Parathyroid adenoma (tissue), 2 donors: Measurements from ENCODE around the gene CARTPT.

Experiments used
- H2AFZ ChIP-seq: fragments of 300-600 bp; sonication (generic); one replicate; pipeline ENCODE4 v1.7.0; 2017; ENCODE audit warnings: antibody characterized with exemption, mild to moderate bottlenecking
- H3K27ac ChIP-seq: fragments of 300-600 bp; sonication (generic); one replicate; pipeline ENCODE4 v1.7.0; 2017
- H3K27me3 ChIP-seq: fragments of 300-600 bp; sonication (generic); one replicate; pipeline ENCODE4 v1.7.0; 2017; ENCODE audit warnings: low read length; ENCODE audit not compliant: control insufficient read depth, insufficient read depth
- H3K36me3 ChIP-seq: fragments of 300-600 bp; sonication (generic); one replicate; pipeline ENCODE4 v1.7.0; 2017; ENCODE audit warnings: low read length; ENCODE audit not compliant: control insufficient read depth, insufficient read depth
- H3K4me1 ChIP-seq: fragments of 300-600 bp; sonication (generic); one replicate; pipeline ENCODE4 v1.7.0; 2017; ENCODE audit warnings: control low read depth
- H3K4me2 ChIP-seq: fragments of 300-600 bp; sonication (generic); one replicate; pipeline ENCODE4 v1.7.0; 2017; ENCODE audit warnings: low read length
- H3K4me3 ChIP-seq: fragments of 300-600 bp; sonication (generic); one replicate; pipeline ENCODE4 v1.7.0; 2017; ENCODE audit warnings: low read depth, low read length
- H3K79me2 ChIP-seq: fragments of 300-600 bp; sonication (generic); one replicate; pipeline ENCODE4 v1.7.0; 2017; ENCODE audit warnings: control low read depth
- H3K9ac ChIP-seq: fragments of 300-600 bp; sonication (generic); one replicate; pipeline ENCODE4 v1.7.0; 2017; ENCODE audit warnings: mild to moderate bottlenecking
- H3K9me3 ChIP-seq: fragments of 300-600 bp; sonication (generic); one replicate; pipeline ENCODE4 v1.7.0; 2017; ENCODE audit warnings: low read length; ENCODE audit not compliant: control insufficient read depth
- TF ChIP-seq, protein P1 (sequence below): fragments of 300-600 bp; sonication (generic); IDR thresholded peaks from one replicate; pipeline ENCODE4 v1.7.0; 2017; ENCODE audit warnings: antibody characterized with exemption, mild to moderate bottlenecking
- donor health status: primary hyperparathyroidism.

The CARTPT gene

DNA sequence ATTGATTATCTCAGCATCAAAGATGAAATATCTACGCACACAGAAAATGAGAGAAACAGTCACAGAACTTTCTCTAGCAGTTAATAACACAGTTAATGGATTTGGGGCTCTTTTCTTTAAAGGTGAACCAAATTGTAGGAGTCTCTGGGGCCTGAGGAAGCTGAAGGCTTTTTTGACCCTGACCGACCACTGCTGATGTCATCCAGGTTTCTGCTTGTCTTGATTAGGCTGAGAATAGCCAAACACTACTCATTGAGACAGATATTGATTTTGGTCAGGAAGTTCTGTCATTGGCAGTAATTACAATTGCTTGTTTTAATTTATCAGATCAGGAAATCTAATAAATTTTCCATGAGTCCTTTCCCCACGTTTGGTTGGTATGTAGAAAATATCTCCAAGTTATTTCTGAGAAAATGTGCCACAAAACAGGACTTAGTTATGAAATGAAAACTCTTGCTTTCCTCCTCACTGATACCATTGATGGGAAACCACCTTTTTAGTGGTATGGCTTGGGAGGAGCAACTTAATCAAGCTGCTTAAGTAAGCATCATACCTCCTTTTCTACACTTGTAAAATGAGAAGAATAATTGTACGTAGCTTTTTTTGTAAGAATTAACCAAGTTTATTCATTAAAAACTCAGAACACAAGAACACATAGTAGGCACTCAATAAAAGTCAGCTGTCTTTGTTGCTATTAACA is 19.7 kb downstream of the CARTPT start:
- no peak overlapping the region for H3K4me2 ChIP-seq
- no peaks in the 10 kb centered on the region for H3K9me3 ChIP-seq
- no peak overlapping the region for H3K9ac ChIP-seq
- TF ChIP-seq, protein P1, sequence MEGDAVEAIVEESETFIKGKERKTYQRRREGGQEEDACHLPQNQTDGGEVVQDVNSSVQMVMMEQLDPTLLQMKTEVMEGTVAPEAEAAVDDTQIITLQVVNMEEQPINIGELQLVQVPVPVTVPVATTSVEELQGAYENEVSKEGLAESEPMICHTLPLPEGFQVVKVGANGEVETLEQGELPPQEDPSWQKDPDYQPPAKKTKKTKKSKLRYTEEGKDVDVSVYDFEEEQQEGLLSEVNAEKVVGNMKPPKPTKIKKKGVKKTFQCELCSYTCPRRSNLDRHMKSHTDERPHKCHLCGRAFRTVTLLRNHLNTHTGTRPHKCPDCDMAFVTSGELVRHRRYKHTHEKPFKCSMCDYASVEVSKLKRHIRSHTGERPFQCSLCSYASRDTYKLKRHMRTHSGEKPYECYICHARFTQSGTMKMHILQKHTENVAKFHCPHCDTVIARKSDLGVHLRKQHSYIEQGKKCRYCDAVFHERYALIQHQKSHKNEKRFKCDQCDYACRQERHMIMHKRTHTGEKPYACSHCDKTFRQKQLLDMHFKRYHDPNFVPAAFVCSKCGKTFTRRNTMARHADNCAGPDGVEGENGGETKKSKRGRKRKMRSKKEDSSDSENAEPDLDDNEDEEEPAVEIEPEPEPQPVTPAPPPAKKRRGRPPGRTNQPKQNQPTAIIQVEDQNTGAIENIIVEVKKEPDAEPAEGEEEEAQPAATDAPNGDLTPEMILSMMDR, result no peak
- no peaks in the 10 kb centered on the region for H3K27me3 ChIP-seq
- H2AFZ ChIP-seq, result no peak overlapping the region
- H3K27ac ChIP-seq, result no peak overlapping the region
- H3K4me1 ChIP-seq, result no peaks in the 10 kb centered on the region
- H3K4me3 ChIP-seq, result no peak overlapping the region
- no peaks in the 10 kb centered on the region for H3K79me2 ChIP-seq
- H3K36me3 ChIP-seq, result no peaks in the 10 kb centered on the region

DNA sequence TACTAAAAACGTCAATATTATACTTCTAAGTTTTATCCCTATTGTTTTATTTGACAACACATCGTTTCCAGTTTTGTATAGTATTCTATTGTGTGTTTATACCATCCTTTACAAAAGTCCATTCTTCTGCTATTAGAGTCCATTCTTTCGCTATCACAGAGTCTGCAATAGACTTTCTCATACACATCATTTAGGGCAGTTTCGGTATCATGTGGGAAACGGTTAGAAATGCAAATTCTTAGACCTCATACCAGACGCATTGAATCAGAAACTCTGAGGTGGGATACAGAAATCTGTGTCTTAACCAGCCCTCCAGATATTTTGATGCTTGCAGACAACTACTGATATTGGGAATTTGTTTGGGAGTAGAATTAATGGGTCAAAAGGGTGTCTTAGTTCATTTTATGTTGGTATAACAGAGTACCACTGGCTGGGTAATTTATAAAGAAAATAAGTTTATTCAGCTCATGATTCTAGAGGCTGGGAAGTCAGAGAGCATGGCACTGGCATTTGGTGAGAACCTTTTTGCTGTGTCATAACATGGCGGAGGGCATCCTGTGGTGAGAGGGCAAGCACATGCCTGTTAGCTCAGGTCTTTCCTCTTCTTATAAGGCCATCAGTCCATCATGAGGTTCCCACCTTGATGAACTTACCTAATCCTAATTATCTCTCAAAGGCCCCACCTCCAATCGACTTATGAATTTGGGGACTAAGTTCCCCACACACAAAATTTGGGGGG is 21.1 kb downstream of the CARTPT start:
- H3K27me3 ChIP-seq, result no peaks in the 10 kb centered on the region
- H3K4me2 ChIP-seq, result no peak overlapping the region
- H3K4me3 ChIP-seq, result no peak overlapping the region
- H3K9me3 ChIP-seq, result no peaks in the 10 kb centered on the region
- no peaks in the 10 kb centered on the region for H3K36me3 ChIP-seq
- H2AFZ ChIP-seq, result no peak overlapping the region
- H3K9ac ChIP-seq, result no peak overlapping the region
- H3K79me2 ChIP-seq, result no peaks in the 10 kb centered on the region
- H3K4me1 ChIP-seq, result no peaks in the 10 kb centered on the region
- no peak overlapping the region for H3K27ac ChIP-seq
- TF ChIP-seq, protein P1, result no peak

DNA sequence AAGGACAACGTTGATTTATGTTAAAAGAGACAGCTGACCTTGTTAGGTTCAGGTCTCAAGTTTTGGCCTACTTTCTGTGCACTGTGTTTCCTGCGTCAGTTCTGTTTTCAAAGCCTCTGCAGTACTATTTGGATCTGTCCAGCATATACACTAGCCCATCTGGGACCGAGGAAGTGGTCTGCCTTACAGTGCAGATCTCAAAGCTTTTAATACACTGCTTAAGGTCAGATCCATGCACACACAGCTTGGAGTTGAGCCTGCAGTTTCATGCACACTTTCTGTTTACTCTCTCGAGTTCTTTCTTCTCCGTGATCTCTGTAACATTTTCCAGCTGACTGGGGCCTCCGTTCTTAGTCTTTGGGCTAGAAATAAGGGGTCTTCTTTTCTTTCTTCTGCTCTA is 24.1 kb downstream of the CARTPT start:
- Histone ChIP-seq H3K9me3 (no peaks in the 10 kb centered on the region), H3K27ac (no peak overlapping the region)

DNA sequence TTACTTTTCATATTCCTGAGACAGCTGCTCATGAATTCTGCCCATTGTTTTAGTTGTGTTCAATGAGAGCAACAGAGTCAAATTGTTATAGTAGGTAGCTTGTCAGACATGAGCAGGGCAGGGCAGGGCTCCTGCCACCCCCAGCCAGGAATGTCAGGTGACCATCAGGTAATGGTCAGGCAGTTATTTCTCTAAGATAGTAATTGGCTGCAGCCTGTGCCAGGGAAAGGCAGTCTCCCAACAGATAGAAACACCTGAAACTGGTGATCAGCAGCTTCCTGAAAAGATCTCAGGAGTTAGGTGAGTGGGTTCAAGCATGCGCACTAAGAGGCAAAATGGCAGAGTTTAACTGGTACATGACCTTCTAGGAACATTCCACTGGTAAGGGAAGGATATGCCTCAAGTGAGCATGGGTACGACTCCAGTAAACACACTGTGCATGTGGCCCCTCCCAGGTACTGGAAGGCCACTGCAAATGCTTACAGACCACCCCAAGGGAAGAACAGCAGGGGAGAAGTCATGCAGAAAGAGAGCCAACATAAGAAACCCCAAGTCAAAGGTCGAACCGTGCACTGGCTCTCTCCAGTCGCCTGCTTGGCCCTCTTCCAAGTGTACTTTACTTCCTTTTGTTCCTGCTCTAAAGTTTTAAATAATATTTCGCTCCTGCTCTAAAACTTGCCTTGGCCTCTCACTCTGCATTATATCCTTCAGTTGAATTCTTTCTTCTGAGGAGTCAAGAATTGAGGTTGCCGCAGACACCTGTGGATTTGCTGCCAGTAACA is 25.1 kb downstream of the CARTPT start:
- Histone ChIP-seq H3K27ac (no peak overlapping the region), H3K4me3 (no peak overlapping the region)
- TF ChIP-seq, protein P1, result no peak

More for the DNA sequence above, 24.1 kb downstream of the CARTPT start:
- Histone ChIP-seq H3K27me3 (no peaks in the 10 kb centered on the region), H2AFZ (no peak overlapping the region), H3K9ac (no peak overlapping the region), H3K79me2 (no peaks in the 10 kb centered on the region), H3K4me1 (no peaks in the 10 kb centered on the region), H3K4me3 (no peak overlapping the region), H3K4me2 (no peak overlapping the region), H3K36me3 (no peaks in the 10 kb centered on the region)
- TF ChIP-seq, protein P1, result no peak

More for the DNA sequence above, 25.1 kb downstream of the CARTPT start:
- H3K9me3 ChIP-seq, result no peaks in the 10 kb centered on the region
- H3K36me3 ChIP-seq, result no peaks in the 10 kb centered on the region
- no peaks in the 10 kb centered on the region for H3K79me2 ChIP-seq
- no peak overlapping the region for H2AFZ ChIP-seq
- H3K4me1 ChIP-seq, result no peaks in the 10 kb centered on the region
- no peak overlapping the region for H3K4me2 ChIP-seq
- H3K9ac ChIP-seq, result no peak overlapping the region
- H3K27me3 ChIP-seq, result no peaks in the 10 kb centered on the region
